Measurements from ENCODE around the gene RIT2. TPM values are rescaled to one million over a fixed set of nuclear protein-coding genes. Genes with fewer than 3 reads are reported as not detected.

Gene RIT2
- total and polyA plus RNA-seq, 2 of the 4 experiments (the other 2 are of a cell fraction): not detected

DNA sequence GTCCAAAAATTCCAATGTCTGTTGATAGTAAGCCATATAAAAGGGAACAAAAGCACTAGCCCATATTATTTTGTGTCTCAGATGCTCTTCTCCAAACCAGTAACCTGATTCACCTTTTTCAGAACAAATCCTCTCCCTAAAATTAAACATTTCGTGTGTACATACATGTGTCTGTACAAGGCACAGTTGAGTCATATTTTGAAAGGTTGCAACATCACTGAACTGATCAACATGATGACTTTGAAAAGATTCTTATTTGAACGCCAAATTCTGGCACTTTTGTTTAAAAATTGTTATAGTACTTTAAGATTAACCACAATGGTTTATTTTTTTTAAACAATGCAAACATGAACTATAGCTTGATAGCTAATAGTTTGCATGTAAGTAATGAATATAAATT is 102.5 kb downstream of the RIT2 start:
- H4K91ac ChIP-seq (ENCODE audit: insufficient read depth, low read depth, low read length): no peak overlapping the region
- H3K9ac ChIP-seq (ENCODE audit: low read depth, low read length): no peak overlapping the region
- no peak overlapping the region for H2BK120ac ChIP-seq (ENCODE audit: low read depth, low read length)
- dilution Hi-C loops (cut with HindIII; ENCODE audit: low sequenced_read_pairs, unreplicated experiment) (no loop called here), intact Hi-C loops (cut with micrococcal nuclease) (no loop called here), in situ Hi-C loops (cut with MboI; ENCODE audit: low sequenced_read_pairs) (no loop called here)
- no peak overlapping the region for H2BK5ac ChIP-seq (ENCODE audit: low read depth, low read length, poor library complexity, severe bottlenecking)
- no peak overlapping the region for H2BK15ac ChIP-seq (ENCODE audit: low read depth, low read length)
- H4K5ac ChIP-seq (ENCODE audit: low read depth, low read length): no peak overlapping the region
- H3K56ac ChIP-seq (ENCODE audit: extremely low read depth, insufficient read depth, low read length): no peak overlapping the region
- no peak overlapping the region for H3K27ac ChIP-seq (ENCODE audit: insufficient read depth, low read length)
- no peak overlapping the region for H3K4me2 ChIP-seq (ENCODE audit: low read depth, low read length)
- H3K4ac ChIP-seq (ENCODE audit: low read depth, low read length): no peak overlapping the region
- no peaks in the 10 kb centered on the region for H3K36me3 ChIP-seq (ENCODE audit: control insufficient read depth, insufficient read depth, low read length)
- no peak overlapping the region for H4K8ac ChIP-seq (ENCODE audit: low read depth in 2 of 2, low read length in 2 of 2)
- WGBS, 2 experiments (ENCODE audit: extremely low coverage in 2 of 2, insufficient read length in 1 of 2): no CpG with 5 or more reads among the region's 2 CpGs
- POLR2A ChIA-PET (ENCODE audit: unreplicated experiment): no interaction called here
- TF ChIP-seq, protein P1, sequence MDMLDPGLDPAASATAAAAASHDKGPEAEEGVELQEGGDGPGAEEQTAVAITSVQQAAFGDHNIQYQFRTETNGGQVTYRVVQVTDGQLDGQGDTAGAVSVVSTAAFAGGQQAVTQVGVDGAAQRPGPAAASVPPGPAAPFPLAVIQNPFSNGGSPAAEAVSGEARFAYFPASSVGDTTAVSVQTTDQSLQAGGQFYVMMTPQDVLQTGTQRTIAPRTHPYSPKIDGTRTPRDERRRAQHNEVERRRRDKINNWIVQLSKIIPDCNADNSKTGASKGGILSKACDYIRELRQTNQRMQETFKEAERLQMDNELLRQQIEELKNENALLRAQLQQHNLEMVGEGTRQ (IDR thresholded peaks at IDR 0.05; ENCODE audit: low read depth, low read length): no peak
- TF ChIP-seq BHLHE40 (IDR thresholded peaks at IDR 0.05; ENCODE audit: low read depth, low read length): no peak
- TF ChIP-seq RAD21 (IDR thresholded peaks at IDR 0.05; ENCODE audit: low read length): no peak
- TF ChIP-seq MXI1 (IDR thresholded peaks at IDR 0.05; ENCODE audit: borderline replicate concordance, low read depth, low read length): no peak
- TF ChIP-seq, protein P2, sequence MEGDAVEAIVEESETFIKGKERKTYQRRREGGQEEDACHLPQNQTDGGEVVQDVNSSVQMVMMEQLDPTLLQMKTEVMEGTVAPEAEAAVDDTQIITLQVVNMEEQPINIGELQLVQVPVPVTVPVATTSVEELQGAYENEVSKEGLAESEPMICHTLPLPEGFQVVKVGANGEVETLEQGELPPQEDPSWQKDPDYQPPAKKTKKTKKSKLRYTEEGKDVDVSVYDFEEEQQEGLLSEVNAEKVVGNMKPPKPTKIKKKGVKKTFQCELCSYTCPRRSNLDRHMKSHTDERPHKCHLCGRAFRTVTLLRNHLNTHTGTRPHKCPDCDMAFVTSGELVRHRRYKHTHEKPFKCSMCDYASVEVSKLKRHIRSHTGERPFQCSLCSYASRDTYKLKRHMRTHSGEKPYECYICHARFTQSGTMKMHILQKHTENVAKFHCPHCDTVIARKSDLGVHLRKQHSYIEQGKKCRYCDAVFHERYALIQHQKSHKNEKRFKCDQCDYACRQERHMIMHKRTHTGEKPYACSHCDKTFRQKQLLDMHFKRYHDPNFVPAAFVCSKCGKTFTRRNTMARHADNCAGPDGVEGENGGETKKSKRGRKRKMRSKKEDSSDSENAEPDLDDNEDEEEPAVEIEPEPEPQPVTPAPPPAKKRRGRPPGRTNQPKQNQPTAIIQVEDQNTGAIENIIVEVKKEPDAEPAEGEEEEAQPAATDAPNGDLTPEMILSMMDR (conservative IDR thresholded peaks at IDR 0.05; ENCODE audit: low read depth, low read length): no peak
- no peak for TF ChIP-seq POLR2A (IDR thresholded peaks at IDR 0.05; ENCODE audit: low read depth, low read length)
- TF ChIP-seq MAZ (IDR thresholded peaks at IDR 0.05; ENCODE audit: borderline replicate concordance, low read depth, low read length): no peak
- TF ChIP-seq RFX5 (IDR thresholded peaks at IDR 0.05; ENCODE audit: low read depth, low read length): no peak
- no peak for TF ChIP-seq CEBPB (IDR thresholded peaks at IDR 0.05; ENCODE audit: low read depth, low read length)
- TF ChIP-seq NFE2L2 (IDR thresholded peaks at IDR 0.05; ENCODE audit: low read depth, low read length): no peak
- no peak for TF ChIP-seq SMC3 (IDR thresholded peaks at IDR 0.05; ENCODE audit: low read depth, low read length)
- TF ChIP-seq FOS (IDR thresholded peaks at IDR 0.05; ENCODE audit: low read depth, low read length): no peak
- TF ChIP-seq, protein P3, sequence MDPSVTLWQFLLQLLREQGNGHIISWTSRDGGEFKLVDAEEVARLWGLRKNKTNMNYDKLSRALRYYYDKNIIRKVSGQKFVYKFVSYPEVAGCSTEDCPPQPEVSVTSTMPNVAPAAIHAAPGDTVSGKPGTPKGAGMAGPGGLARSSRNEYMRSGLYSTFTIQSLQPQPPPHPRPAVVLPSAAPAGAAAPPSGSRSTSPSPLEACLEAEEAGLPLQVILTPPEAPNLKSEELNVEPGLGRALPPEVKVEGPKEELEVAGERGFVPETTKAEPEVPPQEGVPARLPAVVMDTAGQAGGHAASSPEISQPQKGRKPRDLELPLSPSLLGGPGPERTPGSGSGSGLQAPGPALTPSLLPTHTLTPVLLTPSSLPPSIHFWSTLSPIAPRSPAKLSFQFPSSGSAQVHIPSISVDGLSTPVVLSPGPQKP (IDR thresholded peaks at IDR 0.05; ENCODE audit: borderline replicate concordance, low read depth, low read length): no peak
- TF ChIP-seq MAFK (IDR thresholded peaks at IDR 0.05; ENCODE audit: low read depth, low read length): no peak
- no peak for TF ChIP-seq CHD1 (IDR thresholded peaks at IDR 0.05; ENCODE audit: low read depth, low read length)
- no peak for TF ChIP-seq RCOR1 (IDR thresholded peaks at IDR 0.05; ENCODE audit: insufficient replicate concordance, low read length)
- H4K20me1 ChIP-seq (ENCODE audit: insufficient read depth, low read length): no peaks in the 10 kb centered on the region
- no peak overlapping the region for H2AK5ac ChIP-seq (ENCODE audit: low read depth, low read length)
- no peaks in the 10 kb centered on the region for H3K79me1 ChIP-seq (ENCODE audit: low read depth in 1 of 2, low read length in 2 of 2)
- no peak overlapping the region for H3K4me3 ChIP-seq (ENCODE audit: insufficient read depth, low read depth, low read length)
- H3K9me1 ChIP-seq (ENCODE audit: insufficient read depth, low read length): no peaks in the 10 kb centered on the region
- BruUV-seq (replicated peaks): no TSS peak
- H2BK20ac ChIP-seq (ENCODE audit: low read depth, low read length): no peak overlapping the region
- no peak overlapping the region for H3K14ac ChIP-seq (replicated peaks; ENCODE audit: low read depth, low read length)
- ATAC-seq (ENCODE audit: low read depth) (no peak), DNase-seq (no peak)
- H3K18ac ChIP-seq (ENCODE audit: low read depth, low read length): no peak overlapping the region
- no peaks in the 10 kb centered on the region for H3K27me3 ChIP-seq (ENCODE audit: control insufficient read depth, insufficient read depth, low read length)
- H3K23ac ChIP-seq (ENCODE audit: low read depth, low read length): no peak overlapping the region
- CTCF ChIA-PET: no interaction called here
- H2AK9ac ChIP-seq (replicated peaks; ENCODE audit: low read depth, low read length, poor library complexity): no peak overlapping the region
- H3K4me1 ChIP-seq (ENCODE audit: control insufficient read depth, insufficient read depth, low read length): no peaks in the 10 kb centered on the region
- H2AFZ ChIP-seq (replicated peaks; ENCODE audit: low read length, poor library complexity): no peak overlapping the region
- H3K9me3 ChIP-seq (ENCODE audit: control insufficient read depth, insufficient read depth, low read length): no peaks in the 10 kb centered on the region
